Femur (tissue), 1 donor: ENCODE measurements around the gene ZNF117.
"Not testable (repeated sequence)": the region's sequence is repeated elsewhere in the genome, so short reads cannot be mapped to it uniquely, and the experiment has no call there.

ENCODE experiments used
- DNase-seq: peaks from one replicate; pipeline ENCODE4 v3.0.0-alpha.2; 2017

Gene ZNF117

GRCh38 chr7:64993901-64994300 is 3.1 kb upstream of the ZNF117 start:
- no peak for DNase-seq

GRCh38 chr7:64992971-64993370 is 2.1 kb upstream of the ZNF117 start:
- no peak for DNase-seq

GRCh38 chr7:64990216-64990615 is 620 bp downstream of the ZNF117 start:
- no peak for DNase-seq

- DNase-seq, result no peak
Observed at GRCh38 chr7:64978497-64979203, 12.2 kb downstream of the ZNF117 start.

- DNase-seq, result no peak
Observed at GRCh38 chr7:64965594-64965993, 25.2 kb downstream of the ZNF117 start.

- no peak for DNase-seq
Observed at GRCh38 chr7:64959072-64959747, 31.6 kb downstream of the ZNF117 start.

GRCh38 chr7:64951250-64951848 is 39.5 kb downstream of the ZNF117 start:
- no peak for DNase-seq

- not testable (repeated sequence) for DNase-seq
Observed at GRCh38 chr7:64950673-64951072, 40.2 kb downstream of the ZNF117 start.

GRCh38 chr7:64948774-64949173 is 42.1 kb downstream of the ZNF117 start:
- not testable (repeated sequence) for DNase-seq

- peak; percentile 48 for DNase-seq
Observed at GRCh38 chr7:64947252-64948000, 43.4 kb downstream of the ZNF117 start.

- peak; percentile 42 for DNase-seq
Observed at GRCh38 chr7:64946772-64947171, 44.1 kb downstream of the ZNF117 start.

- DNase-seq, result no peak
Observed at GRCh38 chr7:64945503-64946175, 45.2 kb downstream of the ZNF117 start.

GRCh38 chr7:64944667-64945502 is 46.0 kb downstream of the ZNF117 start:
- not testable (repeated sequence) for DNase-seq

GRCh38 chr7:64940021-64940420 is 50.8 kb downstream of the ZNF117 start:
- not testable (repeated sequence) for DNase-seq

GRCh38 chr7:64938540-64938939 is 52.3 kb downstream of the ZNF117 start:
- DNase-seq, result no peak

GRCh38 chr7:64934478-64934877 is 56.4 kb downstream of the ZNF117 start:
- no peak for DNase-seq

GRCh38 chr7:64928252-64929187 is 62.3 kb downstream of the ZNF117 start:
- DNase-seq, result not testable (repeated sequence)
